GM12892 (cell line): ENCODE measurements around the gene BTBD10.
A peak's percentile ranks its signal among the peaks of the same experiment; 100 is the strongest.

Experiments
- DNase-seq: peaks from one replicate; pipeline ENCODE4 v3.0.0; 2011; ENCODE audit not compliant: insufficient read length
- FAIRE-seq: peaks from 2 replicates; lab custom pipeline; 2011; peaks lifted over from hg19 to GRCh38; lab: Jason Lieb, UNC
- POLR2A ChIP-seq: IDR thresholded peaks from 2 replicates; pipeline ENCODE4 v1.6.1; 2011; ENCODE audit warnings: low read depth, low read length, control low read depth
- POLR2AphosphoS5 ChIP-seq: IDR thresholded peaks from 2 replicates; pipeline ENCODE4 v1.6.1; 2011; ENCODE audit warnings: low read depth, low read length, control low read depth
- TAF1 ChIP-seq: IDR thresholded peaks from 2 replicates; pipeline ENCODE4 v1.6.1; 2011; ENCODE audit warnings: low read depth, mild to moderate bottlenecking, control low read depth, low read length, borderline replicate concordance

Gene BTBD10

DNA sequence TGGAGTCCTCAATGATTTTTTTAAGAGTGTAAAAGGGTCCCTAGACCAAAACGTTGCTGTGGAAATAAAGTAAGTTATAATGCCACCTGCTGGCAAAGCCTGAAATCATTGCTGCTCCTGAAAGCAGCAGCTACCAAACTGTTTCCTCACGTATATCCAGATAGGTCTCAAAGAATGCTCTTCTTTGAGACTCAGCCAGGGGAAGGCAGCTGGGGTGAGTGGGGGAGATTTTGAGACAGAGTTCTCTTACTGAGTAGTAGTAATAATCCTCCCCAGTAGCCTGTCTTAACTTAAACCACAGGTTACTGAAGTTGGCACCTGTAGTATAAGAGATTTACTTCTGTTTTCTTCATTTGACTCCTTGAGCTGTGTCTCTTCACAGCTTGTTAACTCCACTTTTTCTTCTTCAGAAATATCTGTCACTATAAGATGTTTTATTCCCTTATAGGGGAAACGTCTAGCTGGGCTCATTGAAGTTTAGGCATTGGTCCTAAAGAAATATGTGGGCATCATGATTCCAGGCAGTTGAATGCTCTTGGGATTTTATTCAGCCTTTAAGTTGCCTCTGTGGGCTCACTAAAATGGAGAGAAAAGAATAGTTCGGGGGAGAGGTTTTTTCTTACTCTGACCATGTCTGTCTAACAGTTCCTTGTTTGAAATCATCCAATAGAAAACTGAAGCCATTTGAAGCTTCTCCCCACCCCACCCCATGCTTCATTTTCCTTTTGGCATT, 77.9 kb downstream of the BTBD10 start:
- DNase-seq (no peak), FAIRE-seq (peak; percentile 91)
- TF ChIP-seq TAF1, result no peak

DNA sequence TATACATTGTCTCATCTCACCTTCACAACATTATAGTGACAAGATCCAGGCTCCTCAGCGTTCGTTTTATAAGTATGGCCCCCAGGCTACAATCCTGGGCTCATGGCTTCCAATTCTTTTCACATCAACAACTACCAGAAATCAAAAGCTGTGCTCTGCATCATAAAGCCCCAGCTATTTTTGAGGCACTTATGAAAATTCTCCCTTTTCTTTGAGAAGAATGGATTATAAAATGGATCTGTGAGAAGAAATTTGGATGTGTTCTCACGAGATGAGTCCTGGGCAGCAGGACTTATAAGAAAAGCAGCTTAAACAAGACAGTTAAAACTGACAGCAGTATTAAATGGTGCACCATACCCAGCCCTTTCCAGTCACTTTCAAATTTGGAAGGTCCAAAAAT, 80.3 kb downstream of the BTBD10 start:
- no peak for FAIRE-seq
- DNase-seq, result no peak
- TF ChIP-seq POLR2AphosphoS5 (no peak), TAF1 (no peak), POLR2A (no peak)

DNA sequence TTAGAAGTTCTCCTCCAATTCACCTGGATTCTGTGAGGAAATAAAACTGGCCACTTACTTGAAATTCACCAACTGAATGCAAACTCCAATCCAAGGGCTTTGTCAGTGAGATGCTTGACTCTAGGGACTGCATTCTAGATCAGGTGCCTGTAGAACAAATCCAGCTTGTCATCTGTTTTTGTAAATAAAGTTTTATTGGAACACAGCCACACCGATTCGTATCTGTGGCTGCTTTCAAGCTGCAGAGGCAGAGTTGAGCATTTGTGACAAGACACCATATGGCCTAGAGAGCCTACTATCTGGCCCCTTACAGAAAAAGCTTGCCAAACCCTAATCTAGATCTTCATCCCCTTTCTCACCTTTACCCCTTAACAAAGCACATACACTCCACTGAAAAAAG, 82.3 kb downstream of the BTBD10 start:
- DNase-seq, result no peak
- TF ChIP-seq POLR2A (no peak), POLR2AphosphoS5 (no peak), TAF1 (no peak)
- no peak for FAIRE-seq

DNA sequence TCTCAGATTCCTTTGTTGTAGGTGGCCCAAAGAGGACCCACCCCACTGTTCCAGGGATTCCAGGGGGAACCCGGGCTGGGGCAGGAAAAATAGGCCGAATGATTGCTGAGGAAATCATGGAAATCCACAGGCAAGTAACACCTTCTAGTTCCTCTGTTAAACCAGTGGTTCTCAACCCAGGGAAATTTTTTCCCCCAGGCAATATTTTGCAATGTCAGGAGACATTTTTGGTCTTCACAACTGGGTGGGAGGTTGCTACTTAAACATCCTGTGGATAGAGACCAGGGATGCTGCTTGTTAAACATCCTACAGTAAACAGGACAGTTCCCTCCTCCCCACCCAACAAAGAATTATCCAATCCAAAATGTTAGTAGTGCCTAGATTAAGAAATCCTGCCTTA, 84.7 kb downstream of the BTBD10 start:
- DNase-seq, result no peak
- no peak for FAIRE-seq
- TF ChIP-seq POLR2A (no peak), POLR2AphosphoS5 (no peak)

DNA sequence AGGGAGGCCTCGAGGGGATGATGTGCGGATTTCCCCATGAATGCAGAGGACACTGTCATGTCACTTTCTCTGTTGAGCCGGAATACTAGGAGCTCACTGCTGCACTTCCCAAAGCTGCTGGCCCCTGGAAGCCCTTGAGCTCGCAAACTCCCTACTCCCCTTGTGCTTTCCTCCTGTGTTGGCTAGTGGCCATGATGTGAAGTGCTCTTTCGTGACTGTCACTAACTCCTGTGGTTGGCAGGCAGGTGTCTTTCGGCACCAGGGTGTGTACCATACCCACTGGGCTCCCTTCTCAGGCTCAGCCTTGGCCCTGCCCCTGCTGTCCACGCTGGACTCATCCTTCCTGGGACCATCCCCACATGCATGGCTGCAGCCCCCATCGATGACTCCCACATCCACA, 86.2 kb downstream of the BTBD10 start:
- FAIRE-seq, result no peak
- TF ChIP-seq TAF1 (no peak), POLR2A (no peak), POLR2AphosphoS5 (no peak)
- DNase-seq, result no peak

DNA sequence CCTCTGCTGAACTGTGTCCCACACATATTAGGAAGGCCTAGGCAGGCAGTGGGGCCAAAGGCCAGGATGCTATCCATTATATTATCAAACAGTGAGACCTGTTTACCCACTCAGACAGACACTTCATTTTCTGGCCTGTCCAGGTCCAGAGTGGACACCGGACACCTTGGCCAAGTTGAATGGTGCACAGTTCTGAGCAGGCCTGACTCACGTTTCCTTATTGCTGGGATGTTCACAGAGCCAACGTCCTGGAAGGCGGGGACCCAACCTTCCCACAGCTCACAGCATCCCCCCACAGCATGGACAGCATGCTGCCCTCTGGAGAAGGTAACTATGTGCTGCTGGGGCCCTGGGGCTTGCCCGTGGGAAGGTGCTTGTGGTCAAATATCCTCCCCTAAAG, 86.6 kb downstream of the BTBD10 start:
- no peak for FAIRE-seq
- TF ChIP-seq POLR2A, result no peak
- TF ChIP-seq POLR2AphosphoS5, result no peak

DNA sequence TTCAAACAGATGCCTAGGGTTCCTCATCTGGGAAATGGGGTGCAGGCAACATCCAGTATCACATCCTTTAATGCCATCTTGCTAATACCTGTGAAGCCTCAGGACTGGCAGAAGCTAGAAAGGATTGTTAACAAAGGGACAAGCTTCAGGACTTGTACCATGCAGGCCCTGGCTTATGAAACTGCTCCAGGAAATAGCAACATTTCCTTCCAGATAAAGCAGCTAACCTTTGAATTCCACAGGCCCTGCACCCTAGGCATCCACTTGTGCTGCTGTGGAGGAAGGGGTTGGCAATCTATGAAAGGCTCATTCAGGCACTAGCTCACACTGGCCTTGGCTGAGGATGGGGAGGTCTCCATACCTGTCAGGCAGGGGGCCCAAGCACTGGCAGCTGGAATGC, 87.2 kb downstream of the BTBD10 start:
- no peak for TF ChIP-seq POLR2A
- no peak for TF ChIP-seq TAF1
- no peak for TF ChIP-seq POLR2AphosphoS5
- DNase-seq, result no peak
- no peak for FAIRE-seq

More for the DNA sequence above, 86.6 kb downstream of the BTBD10 start:
- no peak for DNase-seq

DNA sequence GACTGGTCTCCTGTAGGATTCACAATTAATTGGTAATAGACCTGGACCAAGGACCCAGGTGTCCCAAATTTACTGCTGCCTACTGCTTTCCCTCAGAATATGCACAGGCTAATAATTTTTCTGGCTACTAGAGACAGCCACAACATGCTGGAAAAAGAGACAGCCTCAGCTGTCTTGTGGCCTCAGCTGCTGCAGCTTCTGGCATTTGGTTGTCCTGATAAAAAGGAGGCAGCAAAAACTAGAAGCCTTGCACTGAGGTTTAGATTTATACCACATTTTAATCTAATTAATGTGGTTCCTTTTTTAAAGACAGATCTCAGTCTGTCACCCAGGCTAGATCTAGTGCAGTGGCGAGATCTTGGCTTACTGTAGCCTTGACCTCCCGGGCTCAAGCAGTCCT, 89.8 kb downstream of the BTBD10 start:
- no peak for DNase-seq
- TF ChIP-seq POLR2A (no peak), POLR2AphosphoS5 (no peak), TAF1 (no peak)
- no peak for FAIRE-seq

DNA sequence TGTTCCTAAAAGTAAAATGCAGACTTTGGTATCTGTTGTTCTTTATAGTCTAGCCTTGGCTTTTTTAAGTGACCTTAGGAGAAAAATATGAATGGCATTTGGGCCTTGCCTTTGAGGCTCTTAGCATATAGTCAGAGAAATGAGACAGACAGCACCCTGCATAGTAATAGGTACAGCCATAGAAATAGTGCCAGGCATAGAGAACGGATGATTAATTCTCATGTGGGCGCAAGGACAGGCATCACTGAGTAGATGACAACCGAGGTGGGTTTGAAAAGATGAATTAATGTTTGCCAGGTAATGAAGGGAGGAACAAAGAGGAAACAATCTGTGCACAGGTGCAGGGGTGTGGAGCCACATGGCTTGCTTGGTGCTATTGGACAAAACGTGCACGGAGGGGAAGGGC, 95.0 kb downstream of the BTBD10 start:
- peak; percentile 27 for FAIRE-seq
- TF ChIP-seq POLR2AphosphoS5, result no peak
- TF ChIP-seq TAF1, result no peak
- TF ChIP-seq POLR2A, result no peak
- DNase-seq, result no peak

DNA sequence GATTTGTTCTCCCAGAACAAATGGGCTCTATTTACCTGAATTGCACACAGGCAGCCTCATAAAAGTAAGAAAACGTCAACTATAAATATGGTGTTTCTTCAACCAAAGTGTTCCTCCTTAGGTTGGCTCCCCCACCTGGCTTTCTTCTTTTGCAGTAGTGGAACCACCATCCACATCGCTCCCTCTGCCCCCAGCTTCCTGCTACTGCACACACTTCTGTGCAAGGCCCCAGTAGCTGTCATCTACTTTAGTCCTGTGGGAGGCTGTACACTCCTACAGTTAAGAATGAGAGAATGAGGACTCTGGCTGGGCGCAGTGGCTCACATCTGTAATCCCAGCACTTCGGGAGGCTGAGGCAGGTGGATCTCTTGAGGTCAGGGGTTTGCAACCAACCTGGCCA, 95.9 kb downstream of the BTBD10 start:
- TF ChIP-seq POLR2AphosphoS5 (no peak), TAF1 (no peak), POLR2A (no peak)
- no peak for FAIRE-seq
- no peak for DNase-seq

DNA sequence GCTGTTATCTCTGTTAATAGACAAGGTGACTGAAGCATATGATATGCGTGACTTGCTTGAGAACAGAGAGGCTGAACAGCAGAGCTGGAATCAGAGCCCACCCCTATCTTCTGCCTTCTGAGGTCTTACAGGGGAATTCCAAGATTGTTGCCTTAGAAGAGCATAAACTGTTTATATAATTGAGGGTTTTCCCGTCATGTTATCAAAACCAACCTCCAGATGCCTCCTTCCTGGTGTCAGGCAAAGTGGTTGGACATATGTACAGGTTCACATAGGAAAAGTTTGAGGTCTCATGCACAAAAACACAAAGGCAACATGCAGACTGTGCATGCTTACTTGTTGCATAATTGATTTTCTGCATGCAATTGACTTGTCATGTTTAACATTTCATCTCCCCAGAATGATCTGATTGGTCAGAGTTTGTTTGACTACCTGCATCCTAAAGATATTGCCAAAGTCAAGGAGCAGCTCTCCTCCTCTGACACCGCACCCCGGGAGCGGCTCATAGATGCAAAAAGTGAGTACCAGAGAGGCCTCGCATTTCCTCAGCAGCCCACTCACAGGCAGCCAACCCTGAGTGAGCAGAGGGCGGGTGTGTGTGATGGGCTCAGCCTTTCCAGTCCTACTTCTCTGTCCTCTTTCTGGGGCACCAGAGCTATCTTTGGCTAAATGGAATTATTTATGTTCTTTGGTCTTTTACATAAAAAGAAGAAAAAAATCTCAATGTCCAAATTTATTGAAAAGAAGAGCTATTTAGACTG, 96.6 kb downstream of the BTBD10 start:
- FAIRE-seq (peak; percentile 51), DNase-seq (no peak)

DNA sequence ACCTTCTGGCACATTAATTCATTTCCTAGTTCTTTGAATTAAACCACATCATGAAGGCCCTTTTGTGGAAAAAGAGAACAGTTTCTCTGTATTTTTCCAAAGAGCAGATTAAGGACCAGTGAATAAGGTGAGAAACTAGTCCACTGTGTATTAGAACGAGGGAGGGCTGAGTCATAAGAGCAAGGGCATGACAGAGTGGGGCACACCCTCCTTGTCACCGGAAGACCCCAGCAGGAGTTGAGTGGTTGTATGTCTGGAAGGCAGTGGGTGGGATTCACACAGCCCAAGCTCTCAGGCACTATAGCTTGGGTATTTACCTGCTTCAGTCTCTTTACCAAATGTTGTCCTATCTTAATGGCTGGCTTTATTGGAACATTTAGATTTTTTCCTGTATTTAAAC, 98.6 kb downstream of the BTBD10 start:
- no peak for DNase-seq
- TF ChIP-seq POLR2A (no peak), TAF1 (no peak), POLR2AphosphoS5 (no peak)
- no peak for FAIRE-seq

More for the DNA sequence above, 96.6 kb downstream of the BTBD10 start:
- TF ChIP-seq POLR2A (no peak), TAF1 (no peak), POLR2AphosphoS5 (no peak)

DNA sequence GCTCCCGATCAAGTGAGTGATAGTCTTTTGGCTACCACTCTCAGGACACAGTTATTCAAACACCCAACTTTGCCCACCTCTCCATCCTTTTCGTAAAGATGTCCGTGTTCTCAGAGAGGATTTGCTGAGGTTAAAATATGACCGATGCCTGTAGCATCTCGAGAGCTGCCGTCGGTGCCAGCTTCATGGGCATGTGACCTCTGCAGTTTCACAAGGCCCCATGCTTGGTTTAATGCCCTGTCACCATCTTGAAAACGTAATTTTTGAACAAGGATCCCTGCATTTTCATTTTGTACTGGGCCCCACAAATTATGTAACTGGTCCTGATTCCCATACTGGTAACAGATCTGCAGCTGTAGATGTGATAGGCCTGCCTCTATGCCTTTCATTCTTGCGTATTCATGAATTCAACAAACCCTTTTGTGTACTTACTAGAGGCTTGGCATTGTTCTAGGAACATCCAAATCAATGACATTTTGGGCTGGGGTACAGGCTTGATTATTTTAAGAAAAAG, 100.4 kb downstream of the BTBD10 start:
- no peak for DNase-seq
- no peak for TF ChIP-seq POLR2A
- no peak for TF ChIP-seq TAF1
- no peak for TF ChIP-seq POLR2AphosphoS5
- FAIRE-seq, result no peak
